Measurements from ENCODE around the gene ALK.

Gene ALK

GRCh38 chr2:29640360-29640759, 281.0 kb downstream of the ALK start:
- DNase-seq, result no peak

DNA sequence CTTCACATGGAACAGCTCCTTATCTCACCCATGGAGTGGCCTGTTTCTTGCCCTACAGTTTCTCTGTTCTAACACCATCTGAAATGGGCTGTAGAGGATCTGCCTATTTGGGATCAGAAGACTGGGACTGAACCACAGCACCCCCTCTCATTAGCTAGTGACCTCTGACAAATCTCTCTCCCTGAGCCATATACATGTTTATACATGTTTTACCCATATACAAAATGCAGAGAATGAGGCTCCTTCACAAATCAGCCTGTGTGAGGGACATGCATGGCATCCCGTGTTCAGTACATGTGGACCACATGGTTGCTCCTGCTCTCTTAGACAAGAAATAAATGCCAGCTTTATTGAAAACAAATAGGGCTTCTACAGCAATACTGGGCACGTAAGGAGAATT, 282.7 kb downstream of the ALK start:
- DNase-seq, result no peak

DNA sequence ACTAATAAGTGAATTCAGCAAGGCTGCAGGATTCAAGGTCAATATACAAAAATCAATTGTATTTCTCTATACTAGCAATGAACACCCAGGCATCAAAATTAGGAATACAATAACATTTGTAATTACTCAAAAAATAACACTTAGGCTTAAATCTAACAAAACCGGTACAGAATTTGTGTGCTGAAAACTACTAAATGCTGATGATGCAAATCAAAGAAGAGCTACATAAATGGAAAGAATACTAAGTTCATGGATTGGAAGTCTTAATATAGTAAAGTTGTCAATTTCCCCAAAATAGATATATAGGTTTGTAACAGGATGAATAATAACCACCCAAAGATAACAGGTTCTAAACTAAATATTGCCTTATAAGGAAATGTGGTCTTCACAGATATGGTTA, 286.5 kb downstream of the ALK start:
- DNase-seq, result no peak

- no peak for DNase-seq
These were observed 289.4 kb downstream of the ALK start for GRCh38 chr2:29632018-29632417.

DNA sequence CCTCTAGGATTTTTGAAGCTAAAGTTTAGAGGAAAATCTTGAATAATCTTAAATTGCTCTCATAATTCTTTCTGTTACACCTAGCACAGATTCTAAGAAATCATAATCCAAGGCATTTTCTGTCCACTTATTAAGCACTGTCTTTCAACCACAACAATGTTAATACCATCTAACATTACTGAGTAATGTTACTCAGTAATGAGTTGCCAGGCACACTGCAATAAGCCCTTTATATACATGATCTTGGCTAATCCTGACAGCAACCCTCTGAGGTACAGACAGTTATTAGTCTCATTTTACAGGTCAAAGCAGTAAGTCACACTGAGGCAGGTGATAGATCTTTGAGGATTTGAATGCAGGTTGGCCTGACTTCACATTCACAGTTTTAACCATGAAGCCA, 291.9 kb downstream of the ALK start:
- DNase-seq, result no peak

- DNase-seq, result no peak
These were observed 292.5 kb downstream of the ALK start for GRCh38 chr2:29628862-29629261.

- no peak for DNase-seq
These were observed 293.2 kb downstream of the ALK start for GRCh38 chr2:29628108-29628745.

DNA sequence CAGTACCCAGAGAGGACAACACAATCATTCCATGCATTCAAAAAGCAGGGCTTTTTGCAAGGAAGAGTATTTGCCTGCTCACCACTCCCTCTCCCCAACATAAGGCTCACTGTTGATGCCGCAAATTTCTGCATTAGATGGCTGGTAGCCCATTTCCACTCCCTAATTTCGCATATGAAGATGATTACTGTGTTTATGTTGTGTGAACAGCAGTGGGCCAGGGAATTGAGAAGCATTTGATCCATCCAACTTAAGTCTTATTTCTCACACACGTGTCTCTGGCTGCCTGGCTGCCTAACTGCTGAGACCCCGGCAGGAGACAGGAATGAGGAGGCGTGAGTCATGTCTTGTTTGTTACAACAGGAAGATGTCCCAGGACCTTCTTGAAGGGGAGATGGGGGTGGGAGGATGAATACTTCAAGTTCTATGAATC, 294.1 kb downstream of the ALK start:
- DNase-seq, result no peak

DNA sequence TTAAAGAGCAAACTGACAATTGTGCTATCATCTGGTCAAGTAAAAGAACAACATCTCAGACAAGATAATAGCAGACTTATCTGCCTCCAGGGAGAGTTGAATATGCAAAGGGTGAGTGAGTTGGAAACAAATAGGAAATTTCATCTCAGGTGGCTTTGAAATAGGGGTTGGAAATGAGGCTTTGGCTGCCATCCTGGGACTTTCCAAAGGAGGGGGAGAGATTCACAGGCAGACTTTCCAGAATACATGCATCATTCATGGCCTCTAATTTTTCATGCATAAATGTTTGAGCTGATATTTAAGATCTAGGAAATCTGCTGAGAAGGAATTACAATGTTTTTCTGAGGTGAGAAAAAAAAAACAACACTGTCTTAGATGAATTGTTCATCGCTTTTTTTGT, 300.5 kb downstream of the ALK start:
- no peak for DNase-seq

DNA sequence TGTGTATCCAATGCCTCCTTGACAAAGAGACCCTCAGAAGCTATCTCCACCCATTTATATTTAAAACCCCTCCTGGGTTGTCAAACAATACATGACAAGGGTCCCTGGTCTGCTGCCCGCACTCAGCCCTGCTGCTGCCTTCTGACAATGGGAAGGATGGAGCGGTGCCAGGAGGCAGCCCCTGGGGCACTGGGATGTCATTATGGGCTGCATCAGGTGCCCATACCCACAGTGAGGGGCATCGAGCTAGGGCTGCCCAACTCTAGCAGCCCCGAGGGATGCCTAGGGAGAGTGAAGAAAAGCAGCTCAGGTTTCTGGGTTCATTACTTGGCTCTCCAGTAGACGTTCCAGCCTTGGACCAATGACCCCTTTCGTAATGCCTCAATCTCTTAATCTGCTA, 301.7 kb downstream of the ALK start:
- DNase-seq, result no peak

DNA sequence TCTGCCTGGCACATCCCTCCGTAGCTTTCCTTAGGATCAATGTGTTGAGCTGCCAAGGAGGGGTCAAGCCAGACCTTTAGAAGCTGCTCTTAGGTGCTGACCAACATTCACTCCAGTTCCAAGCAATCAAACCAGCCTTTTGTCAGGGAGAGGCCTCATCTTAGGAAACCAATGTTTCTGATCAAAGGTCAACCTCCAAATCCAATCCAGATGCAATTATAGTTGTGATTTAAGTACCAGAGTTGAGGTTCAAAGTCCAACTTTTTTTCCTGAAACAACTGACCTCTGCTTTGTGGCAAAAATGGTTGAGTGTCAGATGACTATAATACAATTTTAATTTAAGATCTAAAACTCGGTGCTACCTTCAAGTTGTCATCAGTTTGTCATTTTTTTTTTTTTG, 303.4 kb downstream of the ALK start:
- DNase-seq, result no peak

- DNase-seq, result no peak
These were observed 304.0 kb downstream of the ALK start for GRCh38 chr2:29617351-29617750.

DNA sequence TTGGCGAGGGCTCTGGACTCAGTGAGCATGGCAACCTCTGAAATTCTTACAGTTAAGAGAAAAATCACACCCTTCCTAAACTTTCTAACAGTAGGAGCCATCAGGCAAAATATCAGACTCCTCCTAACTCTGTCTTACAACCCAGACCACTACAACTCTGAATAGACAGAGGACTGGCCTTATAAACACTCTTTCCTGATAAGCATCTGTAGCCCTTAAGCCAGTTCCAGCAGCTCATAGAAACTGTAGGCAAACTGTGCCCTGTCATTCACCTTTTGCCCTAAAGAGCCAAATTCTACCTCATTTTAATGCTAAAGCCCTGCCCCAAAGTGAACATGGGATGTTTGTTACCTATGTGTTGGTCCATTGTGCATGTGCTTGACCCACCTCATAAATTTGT, 304.8 kb downstream of the ALK start:
- DNase-seq, result no peak

GRCh38 chr2:29615841-29616240, 305.5 kb downstream of the ALK start:
- no peak for DNase-seq

DNA sequence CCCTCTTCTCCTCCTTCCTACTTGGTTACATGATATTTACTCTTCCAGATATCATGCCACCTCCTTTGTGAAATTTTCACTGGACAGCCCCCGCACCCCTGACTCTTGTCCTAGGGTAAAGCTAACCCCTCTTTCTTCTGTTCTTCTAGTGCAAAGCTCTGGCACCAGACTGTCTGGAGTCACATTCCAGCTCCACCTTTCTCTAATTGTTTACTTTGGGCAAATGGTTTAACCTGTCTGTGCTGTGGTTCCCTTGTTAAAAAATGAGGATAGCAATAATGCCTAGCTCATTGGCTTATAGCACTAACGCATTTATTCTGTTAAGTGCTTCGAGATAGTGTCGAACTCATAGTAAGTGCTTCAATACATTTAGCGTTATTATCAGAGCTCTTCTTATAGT, 306.2 kb downstream of the ALK start:
- DNase-seq, result no peak

DNA sequence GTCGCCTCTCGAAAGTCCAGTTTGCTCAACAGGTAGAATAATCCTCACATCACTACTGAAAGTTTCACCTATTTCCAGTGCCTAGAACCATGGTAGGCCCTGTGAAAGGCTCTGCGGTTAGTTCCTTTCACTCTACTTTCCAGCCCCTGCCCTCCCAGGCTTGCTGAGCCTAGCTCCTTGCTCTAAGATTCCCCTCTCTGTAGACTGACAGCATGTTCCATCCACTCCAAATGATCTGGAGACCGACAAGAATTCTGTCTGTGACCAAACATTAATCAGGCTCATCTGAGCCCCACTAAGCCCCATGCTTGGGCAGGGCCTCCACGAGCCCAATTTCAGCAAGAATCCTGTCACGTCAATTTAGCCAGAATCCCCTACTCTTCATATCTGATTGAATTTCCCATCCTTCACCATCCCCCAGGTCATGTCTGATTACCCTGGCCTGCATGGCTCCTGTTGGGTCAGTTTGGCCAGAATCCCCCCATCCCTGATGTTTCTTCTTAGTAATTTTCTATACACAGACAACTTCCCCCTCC, 307.0 kb downstream of the ALK start:
- no peak for DNase-seq

GRCh38 chr2:29613792-29614266, 307.6 kb downstream of the ALK start:
- DNase-seq, result no peak

DNA sequence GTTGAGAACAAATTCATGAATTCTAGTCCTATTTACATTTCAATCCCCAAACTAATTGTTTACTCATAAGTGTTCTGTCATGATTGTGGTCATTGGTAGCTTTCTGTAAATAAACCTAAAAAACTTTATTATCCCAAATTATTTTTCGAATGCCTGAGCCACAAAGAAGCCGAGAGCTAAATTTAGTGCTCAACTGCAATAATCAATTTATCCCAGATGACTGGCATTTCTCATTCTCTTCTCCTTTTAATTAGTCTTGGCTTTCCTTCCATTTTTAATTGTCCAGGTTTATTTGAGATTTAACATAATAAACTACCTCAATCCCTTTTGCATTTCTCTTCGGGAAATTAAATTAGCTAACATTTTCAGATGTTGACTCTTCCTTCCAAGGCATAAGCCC, 308.3 kb downstream of the ALK start:
- DNase-seq, result no peak

- no peak for DNase-seq
These were observed 308.8 kb downstream of the ALK start for GRCh38 chr2:29612568-29612967.

GRCh38 chr2:29611850-29612249, 309.5 kb downstream of the ALK start:
- no peak for DNase-seq

GRCh38 chr2:29611261-29611660, 310.1 kb downstream of the ALK start:
- no peak for DNase-seq

DNA sequence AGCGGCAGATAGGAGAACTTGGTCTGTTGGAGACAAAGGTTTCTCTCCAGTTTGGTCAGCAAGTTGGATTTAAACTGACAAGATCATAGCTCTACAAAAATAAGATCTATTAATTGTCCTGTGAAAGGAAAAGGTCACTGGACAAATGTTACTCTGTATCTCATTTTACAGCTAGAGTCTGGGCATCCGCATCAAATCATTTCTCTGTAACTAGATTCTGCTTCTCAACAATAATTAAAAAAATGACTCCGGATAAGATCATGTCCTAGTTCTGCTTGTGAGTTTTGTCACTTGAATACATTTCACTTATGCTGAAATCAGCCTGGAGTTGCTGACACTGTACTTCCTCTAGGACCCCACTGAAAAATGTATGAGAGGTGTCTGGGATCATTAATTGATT, 310.8 kb downstream of the ALK start:
- DNase-seq, result no peak

DNA sequence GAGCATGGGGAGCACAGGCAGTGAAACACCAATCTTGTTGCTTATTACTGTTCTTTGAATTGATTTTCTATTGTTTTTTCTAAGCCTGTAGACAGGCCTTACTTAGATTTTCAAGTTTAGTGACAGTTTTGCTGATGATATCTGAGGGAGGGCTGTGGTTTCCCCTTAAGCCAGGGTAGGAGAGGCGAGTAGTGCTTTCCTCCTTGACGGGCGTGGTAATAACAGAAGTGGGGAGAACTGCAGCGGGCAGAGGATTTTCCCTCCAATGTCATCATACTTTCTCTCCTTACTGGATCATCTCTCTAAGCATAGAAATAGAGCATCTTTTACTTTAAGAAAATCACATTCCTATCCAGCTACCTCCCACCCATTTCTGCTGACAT, 314.4 kb downstream of the ALK start:
- no peak for DNase-seq

GRCh38 chr2:29606104-29607037, 315.0 kb downstream of the ALK start:
- no peak for DNase-seq

Measured in NCI-H1105 (cell line).